ENCODE measurements around the gene MYCL. TPM values are rescaled to one million over a fixed set of nuclear protein-coding genes. Genes with fewer than 3 reads are reported as not detected.

The MYCL gene
- not detected in 2 replicates for total RNA-seq

GRCh38 chr1:39901714-39902459, at the start of gene MYCL:
MYCL (minus strand) TSS chr1:39901917; CDS start chr1:39901434, 483 bp downstream.

Other genes with a start within 250 kb of the MYCL start
- gene NT5C1A, start 229.8 kb downstream of the MYCL start, total RNA-seq = not detected in 2 replicates
- not detected in 2 replicates for gene HPCAL4, start 210.5 kb downstream of the MYCL start, total RNA-seq
- 53.0 and 67.5 TPM in 2 replicates for gene PPIE, start 163.0 kb downstream of the MYCL start, total RNA-seq
- 5.1 TPM in 1 of 2 replicates, not detected in the other for gene OXCT2, start 130.6 kb downstream of the MYCL start, total RNA-seq
- not detected in 2 replicates for gene BMP8B, start 113.1 kb downstream of the MYCL start, total RNA-seq
- gene TRIT1, start 18.4 kb downstream of the MYCL start, total RNA-seq = 10.7 and 16.3 TPM in 2 replicates
- gene MFSD2A, start 53.2 kb upstream of the MYCL start, total RNA-seq = 3.7 and 4.6 TPM in 2 replicates
- 617 and 660 TPM in 2 replicates for gene CAP1, start 138.8 kb upstream of the MYCL start, total RNA-seq
- 74.7 and 75.0 TPM in 2 replicates for gene PPT1, start 195.3 kb upstream of the MYCL start, total RNA-seq

Data from myometrial cell (primary cell).